DMS114 treated with DMSO at 0.1 percent for 48 hours (cell line): ENCODE measurements around the gene NSUN6.

Experiments
- DNase-seq: peaks from one replicate; lab custom pipeline; 2025; ENCODE audit not compliant: unreplicated experiment; lab: John Stamatoyannopoulos, UW

Gene NSUN6, protein sequence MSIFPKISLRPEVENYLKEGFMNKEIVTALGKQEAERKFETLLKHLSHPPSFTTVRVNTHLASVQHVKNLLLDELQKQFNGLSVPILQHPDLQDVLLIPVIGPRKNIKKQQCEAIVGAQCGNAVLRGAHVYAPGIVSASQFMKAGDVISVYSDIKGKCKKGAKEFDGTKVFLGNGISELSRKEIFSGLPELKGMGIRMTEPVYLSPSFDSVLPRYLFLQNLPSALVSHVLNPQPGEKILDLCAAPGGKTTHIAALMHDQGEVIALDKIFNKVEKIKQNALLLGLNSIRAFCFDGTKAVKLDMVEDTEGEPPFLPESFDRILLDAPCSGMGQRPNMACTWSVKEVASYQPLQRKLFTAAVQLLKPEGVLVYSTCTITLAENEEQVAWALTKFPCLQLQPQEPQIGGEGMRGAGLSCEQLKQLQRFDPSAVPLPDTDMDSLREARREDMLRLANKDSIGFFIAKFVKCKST

DNA sequence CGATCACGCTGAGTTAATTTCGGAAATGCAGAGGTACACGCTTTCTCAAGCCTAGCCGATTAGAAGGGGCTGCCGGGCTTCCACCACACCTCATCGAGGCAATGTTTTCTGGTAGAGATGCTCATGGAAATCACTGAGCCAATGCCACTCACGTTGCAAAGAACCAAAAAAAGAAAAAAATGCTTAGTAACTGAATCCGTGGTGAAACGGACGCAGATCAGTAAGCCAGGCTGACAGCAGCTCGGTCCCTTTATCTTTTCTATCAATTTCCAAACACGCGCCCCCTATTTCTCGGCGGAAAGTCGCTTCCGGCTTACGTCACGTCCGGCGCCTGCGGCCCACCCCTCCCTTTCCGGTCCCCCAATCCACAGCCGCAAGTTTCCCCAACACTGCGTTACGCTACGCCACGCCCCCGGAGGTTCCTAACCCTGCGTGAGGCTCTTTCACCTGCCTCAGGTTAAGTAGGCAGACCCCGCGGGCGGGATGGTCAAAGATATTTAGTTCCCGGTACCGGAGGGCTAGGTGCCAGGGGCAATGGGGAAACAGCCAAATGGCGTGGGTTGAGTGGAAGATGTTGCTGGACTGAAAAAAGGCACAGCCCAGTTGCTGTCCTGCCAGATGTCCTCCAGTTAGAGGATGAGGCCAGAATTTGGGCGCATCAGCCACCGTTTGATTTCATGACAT is at the start of gene NSUN6:
TSS of gene NSUN6 (minus strand) at position 264 of the 684 bp plus-strand sequence. CDS start 384 bp downstream, outside the sequence.
- DNase-seq, result peak; percentile 82

DNA sequence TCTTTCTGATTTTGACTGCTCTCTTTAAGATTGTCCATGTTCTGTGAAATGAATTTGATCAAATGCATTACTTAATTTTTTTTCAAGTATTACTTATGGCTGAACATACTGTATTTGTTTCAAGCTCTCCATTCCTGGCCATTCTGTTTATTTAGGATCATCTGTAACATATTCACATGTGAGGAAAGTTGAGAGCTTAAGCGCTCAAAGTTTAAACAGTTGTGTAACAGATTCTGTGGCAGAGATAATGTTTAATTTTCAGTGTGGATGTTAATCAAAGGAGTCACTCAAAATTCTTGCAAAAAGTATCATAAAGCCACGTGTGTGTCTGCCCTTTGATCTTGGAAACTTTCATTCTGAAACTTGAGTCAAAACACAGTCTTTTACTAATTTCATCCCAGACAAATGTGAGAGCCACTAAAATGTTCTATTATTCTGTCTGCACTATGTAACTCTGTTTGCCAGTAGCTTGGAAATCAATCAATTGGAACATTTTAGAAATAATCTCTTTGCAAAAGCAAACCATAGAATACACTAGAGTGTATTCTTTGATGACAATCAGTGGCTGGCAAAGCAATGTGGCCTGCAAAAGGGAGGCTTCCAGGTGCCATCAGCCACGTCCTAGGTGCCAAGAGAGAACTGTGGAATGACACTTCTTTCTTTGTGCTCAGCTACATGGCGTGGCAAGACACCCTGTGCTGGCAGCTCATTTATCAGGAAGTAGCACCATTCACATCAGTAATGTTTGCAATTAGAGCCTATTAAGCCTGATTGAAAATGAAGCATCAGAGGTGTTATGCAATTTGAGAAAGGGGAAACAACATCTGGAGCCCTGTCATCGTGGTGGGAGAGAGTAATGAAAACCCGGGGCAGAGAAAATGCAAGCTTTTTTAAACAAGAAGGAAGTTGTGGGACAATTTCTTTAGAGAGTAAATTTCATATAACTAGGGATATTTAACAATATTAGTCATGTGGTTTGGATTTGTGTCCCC is 48.8 kb upstream of the NSUN6 start:
- no peak for DNase-seq

DNA sequence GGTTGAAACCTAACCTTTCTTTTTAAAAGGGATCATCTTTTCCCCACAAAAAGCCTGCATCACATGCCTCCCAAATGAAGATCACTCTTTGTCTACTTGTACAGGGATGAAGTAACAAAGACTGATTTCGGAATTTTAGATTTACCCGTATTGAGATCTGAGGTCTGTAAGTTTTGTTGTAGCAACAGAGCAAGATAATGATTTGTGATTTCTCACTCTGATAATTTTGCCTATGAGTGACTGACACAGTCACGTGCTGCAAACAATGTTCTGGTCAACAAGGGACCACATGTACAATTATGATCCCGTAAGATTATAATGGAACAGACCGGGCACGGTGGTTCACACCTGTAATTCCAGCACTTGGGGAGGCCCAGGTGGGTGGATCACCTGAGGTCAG is 39.2 kb upstream of the NSUN6 start:
- DNase-seq, result no peak

DNA sequence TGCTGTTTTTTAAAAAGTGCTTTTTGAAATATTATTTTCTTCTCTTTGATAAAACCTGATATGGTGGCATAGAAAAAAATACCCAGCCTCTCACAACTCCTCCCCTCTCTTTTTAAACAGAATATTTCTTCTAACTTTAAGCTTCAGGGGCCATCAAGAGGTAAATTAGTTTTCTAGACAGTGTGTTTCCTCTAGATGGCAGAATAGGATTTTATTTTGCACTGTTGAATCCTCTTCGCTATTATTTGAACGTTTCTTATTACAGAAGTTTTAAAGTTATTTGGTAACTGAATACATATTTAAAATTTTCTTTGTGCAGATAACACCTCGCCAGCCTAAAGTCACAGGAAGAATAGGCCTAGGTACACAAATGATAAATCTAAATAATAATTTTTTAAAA is 38.1 kb upstream of the NSUN6 start:
- peak; percentile 64 for DNase-seq

DNA sequence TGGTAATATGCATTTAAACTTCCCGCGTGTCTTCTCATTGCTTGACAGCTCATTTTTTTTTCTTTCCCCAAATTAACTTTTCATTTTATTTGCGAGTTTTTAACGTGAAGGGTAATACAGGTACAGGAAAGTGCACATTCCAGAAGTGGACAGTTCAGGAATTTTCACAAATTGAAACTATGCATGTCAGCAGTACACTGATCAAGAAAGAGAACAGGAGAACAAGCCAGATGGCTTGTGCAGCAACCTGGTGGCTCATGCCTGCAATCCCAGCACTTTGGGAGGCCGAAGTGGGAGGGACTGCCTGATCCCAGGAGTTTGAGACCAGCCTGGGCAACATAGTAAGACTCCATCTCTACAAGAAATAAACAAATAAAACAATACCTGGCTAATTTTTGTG is 36.3 kb upstream of the NSUN6 start:
- DNase-seq, result no peak

DNA sequence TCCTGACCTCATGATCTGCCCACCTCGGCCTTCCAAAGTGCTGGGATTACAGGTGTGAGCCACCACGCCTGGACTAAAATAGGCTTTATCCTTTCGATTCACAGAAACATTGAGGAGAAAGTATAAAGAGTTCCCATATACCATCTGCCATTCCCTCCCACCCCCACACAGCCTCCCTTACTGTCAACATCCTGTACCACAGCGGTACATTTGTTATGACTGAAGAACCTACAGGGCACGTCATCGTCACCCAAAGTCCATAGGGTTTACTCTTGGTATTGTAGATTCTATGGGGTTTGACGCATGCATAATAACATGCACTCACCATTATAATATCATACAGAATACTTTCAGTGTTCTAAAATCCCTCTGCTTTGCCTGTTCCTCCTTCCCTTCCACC is 35.8 kb upstream of the NSUN6 start:
- DNase-seq, result no peak

DNA sequence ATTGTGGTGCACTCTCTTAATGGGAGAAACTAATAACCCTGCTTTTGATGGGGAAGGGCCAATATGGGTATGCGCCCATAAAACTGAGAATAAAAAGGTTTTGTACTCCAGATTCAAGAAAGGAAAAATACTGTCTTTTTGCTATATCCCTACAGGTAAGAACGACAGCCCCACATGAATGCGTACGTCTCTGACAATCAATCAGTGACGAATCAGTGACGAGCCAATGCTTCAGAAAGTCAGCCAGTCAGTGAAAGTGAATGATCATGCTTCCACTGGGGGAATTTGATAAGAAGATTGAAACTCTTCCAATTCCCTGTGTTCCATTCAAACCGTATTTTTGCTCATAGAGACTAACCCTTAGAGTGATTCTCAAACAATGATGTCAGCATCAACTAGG is 34.2 kb upstream of the NSUN6 start:
- DNase-seq, result no peak

DNA sequence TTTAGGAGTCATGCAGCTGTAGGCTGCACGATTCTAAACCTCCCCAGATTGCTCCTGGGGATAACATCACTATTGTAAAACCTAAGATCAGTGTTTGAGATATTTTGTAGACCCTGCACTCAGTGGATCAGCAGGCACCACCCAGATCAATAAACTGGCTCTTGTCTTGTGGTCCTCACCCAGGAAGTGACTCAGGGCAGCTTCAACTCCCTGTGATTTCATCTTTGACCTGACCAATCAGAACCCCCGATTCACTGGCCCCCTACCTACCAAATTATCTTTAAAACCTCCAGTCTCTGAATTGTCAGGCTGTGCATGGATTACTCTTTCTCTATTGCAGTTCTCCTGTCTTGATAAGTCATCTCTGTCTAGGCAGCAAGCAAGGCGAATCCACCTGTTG is 33.6 kb upstream of the NSUN6 start:
- no peak for DNase-seq

DNA sequence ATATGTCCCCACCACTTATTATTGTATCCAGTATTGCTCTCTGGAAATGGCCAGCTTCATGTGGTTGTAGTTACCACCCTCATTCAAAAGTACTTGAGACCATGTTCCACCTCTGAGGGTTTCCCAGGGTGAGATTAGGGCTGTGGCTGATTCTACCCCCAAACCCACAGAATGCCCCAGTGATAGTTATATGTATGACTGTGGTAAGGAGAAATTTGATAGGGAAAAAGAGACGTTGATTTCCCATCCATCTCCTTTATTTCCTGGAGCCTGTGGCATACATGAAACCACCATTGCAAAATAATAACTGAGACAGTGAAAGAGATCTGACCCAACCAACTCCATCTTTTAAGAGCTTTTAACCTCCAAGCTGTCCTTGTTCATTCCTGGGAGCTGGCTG is 33.0 kb upstream of the NSUN6 start:
- DNase-seq, result no peak

DNA sequence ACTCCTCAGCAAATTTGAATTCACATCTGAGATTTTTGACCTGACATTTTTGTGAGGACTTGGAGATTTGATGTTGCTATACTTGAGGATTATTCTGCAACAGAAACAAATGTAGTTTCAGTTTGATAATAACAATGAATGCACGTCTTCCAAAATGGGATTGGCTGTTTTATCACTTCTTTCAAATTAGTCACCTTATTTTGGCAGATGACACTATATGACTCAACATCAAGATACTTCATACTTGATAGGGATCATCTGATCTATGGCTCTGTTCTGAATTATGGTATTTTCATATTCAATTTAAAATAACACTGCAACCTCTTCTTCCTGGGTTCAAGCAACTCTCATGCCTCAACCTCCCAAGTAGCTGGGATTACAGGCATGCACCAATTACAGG is 32.0 kb upstream of the NSUN6 start:
- no peak for DNase-seq

DNA sequence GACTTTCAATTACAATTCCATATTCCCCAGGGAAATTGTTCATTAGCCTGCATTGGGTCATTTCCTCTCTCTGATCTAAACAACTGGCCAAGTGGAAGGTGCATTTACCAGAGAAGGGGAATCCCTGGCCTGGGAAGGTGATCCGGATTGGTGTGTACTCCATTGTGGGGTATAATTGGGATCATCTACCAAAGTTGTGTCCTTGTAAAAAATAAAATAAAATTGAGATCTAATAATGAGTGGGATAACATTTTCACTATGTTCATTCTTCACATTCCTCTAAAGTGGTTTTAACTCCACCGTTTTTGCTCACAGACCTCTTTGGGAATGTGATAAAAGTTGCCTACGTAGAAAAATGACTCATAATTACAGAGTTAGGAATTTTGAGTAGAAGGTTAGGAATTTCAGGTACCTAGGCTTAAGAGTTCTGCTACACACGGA is 30.6 kb upstream of the NSUN6 start:
- no peak for DNase-seq

DNA sequence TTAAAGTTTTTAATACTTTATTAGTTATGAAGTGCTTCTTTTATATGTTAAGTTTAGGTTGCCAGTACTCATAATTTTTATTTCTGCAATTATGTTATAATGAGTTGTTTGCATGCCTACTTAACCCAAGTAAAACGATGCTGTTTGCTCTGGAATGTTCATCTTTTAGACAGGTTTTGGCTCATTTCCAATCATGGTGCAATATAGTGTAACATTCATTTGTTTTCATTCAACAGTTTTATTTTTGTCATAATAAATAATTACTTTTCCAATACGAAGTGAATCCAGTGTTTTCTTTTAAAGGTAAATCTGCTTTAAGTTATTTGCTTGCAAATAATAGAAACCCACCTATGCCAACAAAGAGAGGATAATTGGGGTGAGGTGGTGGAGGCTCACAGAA is 30.0 kb upstream of the NSUN6 start:
- DNase-seq, result no peak

DNA sequence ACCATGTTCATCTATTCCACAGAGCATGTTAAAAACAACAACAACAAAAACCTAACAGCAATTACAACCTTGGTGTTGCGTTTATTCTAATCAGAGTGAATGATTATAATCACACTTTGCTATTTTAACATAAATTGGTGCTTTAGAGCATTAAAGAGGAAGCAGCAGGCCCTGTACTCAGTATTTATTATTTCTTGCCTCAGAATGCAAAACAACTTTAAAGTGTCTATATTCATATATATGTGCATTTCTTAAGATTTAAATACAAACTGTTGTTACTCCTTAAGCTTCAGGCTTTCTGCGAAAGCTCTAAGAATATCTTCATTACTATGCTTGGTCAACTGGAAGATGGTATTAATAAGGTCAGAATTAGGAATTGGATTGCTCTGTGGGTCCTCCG is 29.4 kb upstream of the NSUN6 start:
- DNase-seq, result no peak

DNA sequence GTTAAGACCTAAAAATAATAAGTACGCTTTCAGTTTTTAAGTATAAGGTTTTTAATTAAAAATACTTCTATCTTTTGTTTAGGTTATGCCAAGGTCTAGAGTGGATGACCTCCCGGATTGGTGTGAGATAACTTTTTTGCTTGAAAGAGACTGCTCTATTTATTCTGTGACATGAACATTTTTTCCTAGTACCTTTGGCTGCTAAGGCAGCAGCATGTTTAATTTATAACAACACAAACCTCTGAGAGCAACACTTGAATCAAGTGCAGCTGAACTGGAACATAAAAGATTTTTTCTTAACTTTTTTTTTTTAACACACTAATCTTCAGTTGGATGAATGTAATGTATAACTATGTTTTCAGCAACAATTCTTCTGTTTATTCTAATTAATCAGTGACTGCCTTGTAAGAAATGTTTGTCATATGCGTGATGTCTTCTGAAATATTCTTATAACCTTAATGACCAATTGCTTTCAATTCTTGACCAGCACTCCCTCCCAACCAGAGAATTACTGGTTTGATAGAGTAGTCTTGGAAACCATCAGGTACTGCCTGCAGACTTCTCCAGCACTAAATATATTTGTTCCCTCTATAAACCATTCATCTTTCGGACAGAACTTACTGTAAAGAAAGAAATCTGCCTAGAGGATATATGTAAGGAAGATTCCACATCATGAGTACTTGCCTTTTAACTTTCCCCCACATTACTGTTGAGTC is 23.9 kb upstream of the NSUN6 start:
- DNase-seq, result no peak

DNA sequence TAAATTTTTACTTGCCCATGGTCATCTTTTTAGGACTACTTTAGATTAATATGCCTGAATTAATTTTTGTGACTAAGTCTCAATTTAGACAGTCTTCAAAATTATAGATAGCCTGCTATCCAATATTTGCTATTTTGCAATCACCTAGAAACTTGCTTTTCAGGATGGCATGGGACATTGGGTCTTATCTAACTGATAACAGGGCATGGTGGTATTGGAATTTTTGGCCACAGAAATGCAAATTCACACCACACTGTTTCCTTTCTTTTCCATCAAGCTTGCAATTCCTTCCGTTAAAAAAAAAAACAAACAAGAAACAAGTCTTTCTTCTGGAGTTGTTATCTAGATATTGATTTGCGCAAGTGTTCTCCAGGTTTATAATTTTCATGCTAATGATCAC is 16.6 kb upstream of the NSUN6 start:
- no peak for DNase-seq

DNA sequence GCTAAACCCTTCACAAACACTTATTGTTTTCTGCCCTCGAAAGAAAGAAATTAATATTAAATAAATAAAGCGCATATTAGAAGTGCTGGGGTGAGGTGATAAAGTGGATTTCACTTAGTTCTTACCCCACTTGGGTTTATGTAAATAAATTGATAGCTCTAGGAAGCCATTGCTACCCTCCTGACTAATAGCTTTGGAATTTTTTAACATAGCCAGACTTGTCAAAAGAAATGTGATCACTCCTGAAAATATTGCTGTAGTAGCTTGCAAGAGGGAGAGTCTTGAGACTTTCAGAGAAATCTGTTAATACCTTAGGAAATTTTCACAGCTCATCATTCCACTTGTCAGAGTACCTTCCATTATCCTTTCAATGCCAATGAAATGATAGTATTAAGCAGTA is 15.4 kb upstream of the NSUN6 start:
- DNase-seq, result no peak

DNA sequence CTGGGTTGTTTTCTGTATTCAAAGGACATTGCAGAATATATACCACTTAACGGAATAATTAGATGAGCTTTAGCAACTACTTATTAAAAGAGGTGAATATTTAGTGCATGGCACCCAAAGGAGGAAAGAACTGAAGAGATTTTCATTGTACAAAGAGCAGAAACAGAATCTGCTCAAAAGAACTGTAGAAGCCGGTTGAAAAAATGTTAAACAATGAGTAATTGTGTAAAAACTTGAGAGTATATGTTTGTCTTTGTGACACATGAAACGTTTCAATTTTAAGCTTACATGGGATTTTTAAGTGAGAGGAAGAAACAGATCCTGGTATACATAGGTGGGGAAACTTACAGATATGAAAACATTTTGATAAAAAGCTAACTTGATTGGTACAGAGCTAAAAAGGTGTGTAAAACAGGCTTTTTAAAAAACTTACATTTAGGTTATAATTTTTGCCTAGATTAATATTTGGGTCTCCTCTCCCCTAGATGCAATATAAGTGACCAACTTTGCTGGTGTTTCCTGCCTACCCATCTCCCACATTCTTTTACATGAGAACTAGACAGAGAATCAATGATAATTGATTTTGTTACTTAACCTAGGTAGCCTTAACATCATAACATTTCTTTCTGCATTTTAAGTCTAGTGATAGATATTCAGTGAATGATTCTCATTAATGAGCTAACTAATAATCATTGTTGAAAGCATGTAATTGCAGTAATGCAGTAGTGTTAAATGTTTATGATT is 14.6 kb upstream of the NSUN6 start:
- no peak for DNase-seq

DNA sequence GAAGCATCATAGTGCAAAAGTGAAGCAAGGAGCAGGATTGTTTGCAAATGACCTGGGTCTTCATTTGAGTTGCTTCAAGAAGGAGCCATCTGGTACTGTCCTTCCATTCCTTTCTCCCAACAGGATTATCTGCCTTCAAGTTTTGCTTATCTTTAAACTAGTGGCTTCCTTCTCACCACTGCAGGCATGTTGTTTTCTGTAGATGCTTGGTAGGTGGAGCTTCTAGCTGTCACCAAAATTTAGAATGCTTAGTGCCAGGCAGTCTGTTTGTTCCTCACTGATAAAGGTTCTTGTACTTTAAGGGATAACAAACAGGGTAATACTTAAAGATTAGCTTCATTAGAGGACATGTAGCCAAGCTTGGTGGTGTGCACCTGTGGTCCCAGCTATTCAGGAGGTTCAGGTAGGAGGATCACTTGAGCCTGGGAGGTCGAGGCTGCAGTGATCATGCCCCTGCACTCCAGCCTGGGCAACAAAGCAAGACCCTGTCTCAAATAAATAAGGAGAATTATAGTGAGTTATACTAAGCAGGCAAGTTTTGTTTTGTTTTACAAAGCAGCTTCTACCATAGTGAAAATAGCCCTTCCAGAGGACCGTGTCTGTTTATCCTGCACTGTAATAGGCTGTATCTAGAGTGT is 13.6 kb upstream of the NSUN6 start:
- DNase-seq, result no peak

DNA sequence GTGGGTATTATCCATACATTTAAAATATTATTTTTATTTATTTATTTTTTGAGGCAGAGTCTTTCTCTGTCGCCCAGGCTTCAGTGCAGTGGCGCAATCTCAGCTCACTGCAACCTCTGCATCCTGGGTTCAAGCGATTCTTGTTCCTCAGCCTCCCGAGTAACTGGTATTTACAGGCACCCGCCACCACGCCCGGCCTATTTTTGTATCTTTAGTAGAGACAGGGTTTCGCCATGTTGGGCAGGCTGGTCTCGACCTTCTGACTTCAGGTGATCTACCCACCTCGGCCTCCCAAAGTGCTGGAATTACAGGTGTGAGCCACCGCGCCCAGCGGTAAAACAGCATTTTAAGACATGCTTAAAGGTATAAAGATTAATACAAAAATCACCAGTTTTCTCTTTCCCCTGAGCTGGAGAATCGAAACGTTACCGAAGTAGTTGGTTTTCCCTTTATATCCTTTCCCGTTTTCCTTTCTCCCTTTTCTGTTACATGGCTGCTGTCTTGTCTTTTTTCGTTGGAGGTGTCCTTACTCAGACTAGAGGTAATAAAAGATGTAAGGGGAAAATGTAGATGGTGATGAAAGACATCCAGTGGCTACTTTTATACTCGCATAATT is 9.5 kb upstream of the NSUN6 start:
- no peak for DNase-seq
